Neural cell (in vitro differentiated cells): ENCODE measurements around the gene OR1M1. TPM values are rescaled to one million over a fixed set of nuclear protein-coding genes. Genes with fewer than 3 reads are reported as not detected.

Experiments used
- H2AFZ ChIP-seq: fragments of 200-600, 300-800 bp; sonication (generic), shearing (Covaris generic); 2 replicates; pipeline ENCODE4 v1.6.0; 2014; ENCODE audit warnings: low read depth, mild to moderate bottlenecking, antibody characterized with exemption, low read length, moderate library complexity
- H3F3A ChIP-seq: fragments of 200-600 bp; shearing (Covaris generic); 2 replicates; pipeline ENCODE4 v1.6.1; 2016; ENCODE audit warnings: mild to moderate bottlenecking, moderate library complexity, mixed read lengths, antibody characterized with exemption, low read length; ENCODE audit not compliant: insufficient read depth, poor library complexity, severe bottlenecking
- H3K27ac ChIP-seq: fragments of 200-600, 300-800 bp; sonication (generic), shearing (Covaris generic); 2 replicates; pipeline ENCODE4 v1.5.1; 2014; ENCODE audit warnings: mild to moderate bottlenecking, low read length, moderate library complexity
- H3K27me3 ChIP-seq: fragments of 300-800, 200-600 bp; sonication (generic), shearing (Covaris generic); 2 replicates; pipeline ENCODE4 v1.6.0; 2014; ENCODE audit warnings: mild to moderate bottlenecking, low read depth, low read length, moderate library complexity; ENCODE audit not compliant: insufficient read depth
- H3K36me3 ChIP-seq: fragments of 300-800, 200-600 bp; sonication (generic), shearing (Covaris generic); 2 replicates; pipeline ENCODE4 v1.5.1; 2014; ENCODE audit warnings: mild to moderate bottlenecking, antibody characterized with exemption, low read length, moderate library complexity; ENCODE audit not compliant: insufficient read depth
- H3K4me2 ChIP-seq: fragments of 300-800, 200-600 bp; sonication (generic), shearing (Covaris generic); 2 replicates; pipeline ENCODE4 v1.6.0; 2014; ENCODE audit warnings: mild to moderate bottlenecking, low read length
- H3K4me3 ChIP-seq: fragments of 300-800, 200-600 bp; sonication (generic), shearing (Covaris generic); 2 replicates; pipeline ENCODE4 v1.5.1; 2014; ENCODE audit warnings: mild to moderate bottlenecking, low read length, moderate library complexity
- H3K79me2 ChIP-seq: fragments of 200-600 bp; shearing (Covaris generic); replicated peaks from 2 replicates; pipeline ENCODE4 v1.6.0; 2014; ENCODE audit warnings: mild to moderate bottlenecking, low read length, moderate library complexity; ENCODE audit not compliant: insufficient read depth
- H3K9ac ChIP-seq: fragments of 300-800, 200-600 bp; sonication (generic), shearing (Covaris generic); 2 replicates; pipeline ENCODE4 v1.6.1; 2016; ENCODE audit warnings: mild to moderate bottlenecking, low read length, mixed read lengths
- H3K9me2 ChIP-seq: fragments of 200-600 bp; shearing (Covaris generic); 2 replicates; pipeline ENCODE4 v1.6.1; 2016; ENCODE audit warnings: mild to moderate bottlenecking, low read length, mixed read lengths; ENCODE audit not compliant: insufficient read depth
- H3K9me3 ChIP-seq: fragments of 200-600, 300-800 bp; sonication (generic), shearing (Covaris generic); 2 replicates; pipeline ENCODE4 v1.6.1; 2016; ENCODE audit warnings: mild to moderate bottlenecking, mixed run types, low read length, moderate library complexity, mixed read lengths
- H4K20me1 ChIP-seq: fragments of 200-600 bp; shearing (Covaris generic); 2 replicates; pipeline ENCODE4 v1.6.1; 2016; ENCODE audit warnings: mild to moderate bottlenecking, mixed run types; ENCODE audit not compliant: insufficient read depth
- CTCF ChIP-seq: fragments of 450-650 bp; IDR thresholded peaks from 2 replicates; pipeline ENCODE4 v1.5.1; 2014; ENCODE audit warnings: antibody characterized with exemption, mild to moderate bottlenecking, moderate library complexity; ENCODE audit not compliant: poor library complexity, severe bottlenecking
- EP300 ChIP-seq: fragments of 450-650 bp; conservative IDR thresholded peaks from 2 replicates; pipeline ENCODE4 v1.6.1; 2014; ENCODE audit warnings: antibody characterized with exemption, mild to moderate bottlenecking, moderate library complexity; ENCODE audit not compliant: poor library complexity, severe bottlenecking
- EZH2 ChIP-seq: fragments of 200-600, 300-800 bp; shearing (Covaris generic), sonication (generic); IDR thresholded peaks from 2 replicates; pipeline ENCODE4 v1.6.1; 2014; ENCODE audit warnings: antibody characterized with exemption, low read length, borderline replicate concordance, mild to moderate bottlenecking; ENCODE audit not compliant: insufficient read depth, poor library complexity, severe bottlenecking
- MXI1 ChIP-seq: fragments of 450-650 bp; conservative IDR thresholded peaks from 2 replicates; pipeline ENCODE4 v1.6.1; 2014; ENCODE audit warnings: antibody characterized with exemption, mild to moderate bottlenecking; ENCODE audit not compliant: poor library complexity, severe bottlenecking
- POLR2AphosphoS5 ChIP-seq: IDR thresholded peaks from 2 replicates; pipeline ENCODE4 v1.6.1; 2012
- RAD21 ChIP-seq: fragments of 450-650 bp; conservative IDR thresholded peaks from 2 replicates; pipeline ENCODE4 v1.6.1; 2014; ENCODE audit warnings: antibody characterized with exemption, mild to moderate bottlenecking, moderate library complexity
- REST ChIP-seq: IDR thresholded peaks from 2 replicates; pipeline ENCODE4 v1.6.1; 2012; ENCODE audit warnings: borderline replicate concordance
- SMC3 ChIP-seq: fragments of 450-650 bp; conservative IDR thresholded peaks from 2 replicates; pipeline ENCODE4 v1.6.1; 2014; ENCODE audit warnings: antibody characterized with exemption, mild to moderate bottlenecking, moderate library complexity; ENCODE audit not compliant: poor library complexity
- TAF1 ChIP-seq: IDR thresholded peaks from 2 replicates; pipeline ENCODE4 v1.6.1; 2012; ENCODE audit warnings: low read depth
- polyA minus RNA-seq: library from RNA; depleted of rRNA, polyadenylated mRNA; stranded (reverse); fragments of >200 nt; gene quantifications from 2 replicates; pipeline ENCODE4 v1.2.3, GENCODE V29; 2014
- polyA plus RNA-seq: library from polyadenylated mRNA; depleted of rRNA; stranded (reverse); fragments of >200 nt; gene quantifications from 2 replicates; pipeline ENCODE4 v1.2.3, GENCODE V29; 2014

OR1M1 gene
- polyA plus RNA-seq, result not detected in 2 replicates
- not detected in 2 replicates for polyA minus RNA-seq

GRCh38 chr19:9086761-9087160, at the start of gene OR1M1:
OR1M1 (plus strand) TSS chr19:9087061; CDS start chr19:9093245, 6,184 bp downstream.
- no peaks in the 10 kb centered on the region for H3K79me2 ChIP-seq
- no peak within 1 kb of the TSS for H3K4me2 ChIP-seq
- no peak within 1 kb of the TSS for H3K27ac ChIP-seq
- no peaks in the 10 kb centered on the region for H3K9me3 ChIP-seq
- no peaks in the 10 kb centered on the region for H4K20me1 ChIP-seq
- H2AFZ ChIP-seq, result no peak within 1 kb of the TSS
- no peak within 1 kb of the TSS for H3K4me3 ChIP-seq
- no peaks in the 10 kb centered on the region for H3K36me3 ChIP-seq
- no peaks in the 10 kb centered on the region for H3K27me3 ChIP-seq
- TF ChIP-seq EP300 (no peak), CTCF (no peak), MXI1 (no peak), REST (no peak), RAD21 (no peak), SMC3 (no peak), TAF1 (no peak), EZH2 (no peak), POLR2AphosphoS5 (no peak)
- H3K9me2 ChIP-seq, result no peaks in the 10 kb centered on the region
- H3K9ac ChIP-seq, result no peak within 1 kb of the TSS
- no peaks in the 10 kb centered on the region for H3F3A ChIP-seq

- Histone ChIP-seq H3K4me3 (no peak overlapping the region), H3K27ac (no peak overlapping the region), H3K9ac (no peak overlapping the region), H4K20me1 (no peaks in the 10 kb centered on the region), H3F3A (no peaks in the 10 kb centered on the region), H3K9me3 (no peaks in the 10 kb centered on the region), H3K4me2 (no peak overlapping the region), H3K79me2 (no peaks in the 10 kb centered on the region), H2AFZ (no peak overlapping the region), H3K27me3 (no peaks in the 10 kb centered on the region), H3K36me3 (no peaks in the 10 kb centered on the region), H3K9me2 (no peaks in the 10 kb centered on the region)
- TF ChIP-seq REST (no peak), RAD21 (no peak), MXI1 (no peak), TAF1 (no peak)
These were observed 49.3 kb upstream of the OR1M1 start for GRCh38 chr19:9037400-9038062.
